Upper lobe of left lung (tissue), 4 donors: ENCODE measurements around the gene SOCS1.

Source experiments
- EP300 ChIP-seq, 4 donors: sonication (generic); formaldehyde crosslinking; IDR thresholded peaks; one replicate each; pipeline ENCODE4 v1.5.1; 2017; ENCODE audit warnings: antibody characterized with exemption in 4 of 4, control low read depth in 2 of 4
- POLR2A ChIP-seq, 4 donors: fragments of 450-650 bp; IDR thresholded peaks; one replicate each; pipeline ENCODE4 v1.5.1; 2016 to 2017; ENCODE audit warnings: antibody characterized with exemption in 4 of 4, mild to moderate bottlenecking in 2 of 4

DNA sequence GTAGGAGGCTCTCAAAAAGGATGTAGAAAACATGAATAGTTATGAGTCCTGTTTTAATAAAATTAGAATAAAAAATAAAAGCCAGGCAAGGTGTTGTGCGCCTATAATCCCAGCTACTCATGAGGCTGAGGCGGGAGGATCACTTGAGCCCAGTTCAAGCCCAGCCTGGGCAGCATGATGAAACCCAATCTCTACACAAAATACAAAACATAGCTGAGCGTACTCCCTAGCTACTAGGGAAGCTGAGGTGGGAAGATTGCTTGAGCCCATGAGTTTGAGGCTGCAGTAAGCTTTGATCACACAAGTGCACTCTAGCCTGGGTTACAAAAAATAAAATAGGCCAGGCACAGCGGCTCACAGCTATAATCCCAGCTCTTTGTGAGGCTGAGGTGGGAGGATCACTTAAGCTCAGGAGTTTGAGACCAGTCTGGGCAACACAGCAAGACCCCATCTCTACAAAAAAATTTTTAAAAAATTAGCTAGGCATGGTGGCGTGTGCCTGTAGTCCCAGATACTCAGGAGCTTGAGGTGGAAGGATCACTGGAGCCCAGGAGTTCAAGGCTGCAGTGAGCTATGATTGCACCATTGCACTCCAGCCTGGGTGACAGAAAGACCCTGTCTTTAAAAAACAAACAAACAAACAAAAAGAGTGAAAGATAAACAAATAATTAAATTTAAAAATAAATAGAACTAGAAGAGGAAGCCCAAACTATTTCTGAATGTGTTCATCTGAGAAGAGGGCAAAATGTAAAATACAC lies 42.3 kb upstream of the SOCS1 start:
- TF ChIP-seq EP300 (IDR thresholded peaks at IDR 0.05) (no peak), POLR2A (IDR thresholded peaks at IDR 0.05) (no peak)
